Measurements from ENCODE around the gene KRT2.
"Not testable (repeated sequence)": the region's sequence is repeated elsewhere in the genome, so short reads cannot be mapped to it uniquely, and the experiment has no call there.

KRT2 gene

GRCh38 chr12:52673713-52674432 lies 21.9 kb upstream of the KRT2 start:
- no peak overlapping the region for H3K4me3 Mint-ChIP-seq
- no peaks in the 10 kb centered on the region for H3K9me3 Mint-ChIP-seq
- H3K4me1 Mint-ChIP-seq: no peaks in the 10 kb centered on the region
- peaks cover 16% of the 10 kb centered on the region for H3K27me3 Mint-ChIP-seq (ENCODE audit: low read depth, poor library complexity)
- no peak for TF ChIP-seq CTCF (IDR thresholded peaks at IDR 0.05)
- no peak for DNase-seq
- H3K36me3 Mint-ChIP-seq (ENCODE audit: low read depth): no peaks in the 10 kb centered on the region
- no peak overlapping the region for H3K27ac Mint-ChIP-seq

GRCh38 chr12:52673217-52673616 lies 21.2 kb upstream of the KRT2 start:
- Mint-ChIP-seq H3K4me1 (no peaks in the 10 kb centered on the region), H3K4me3 (no peak overlapping the region), H3K27me3 (ENCODE audit: low read depth, poor library complexity) (peaks cover 11% of the 10 kb centered on the region), H3K36me3 (ENCODE audit: low read depth) (no peaks in the 10 kb centered on the region), H3K27ac (no peak overlapping the region), H3K9me3 (no peaks in the 10 kb centered on the region)
- no peak for TF ChIP-seq CTCF (IDR thresholded peaks at IDR 0.05)
- DNase-seq: no peak

- Mint-ChIP-seq H3K4me3 (no peak overlapping the region), H3K4me1 (no peaks in the 10 kb centered on the region), H3K36me3 (ENCODE audit: low read depth) (no peaks in the 10 kb centered on the region), H3K27me3 (ENCODE audit: low read depth, poor library complexity) (peaks cover 6% of the 10 kb centered on the region), H3K27ac (no peak overlapping the region), H3K9me3 (no peaks in the 10 kb centered on the region)
- DNase-seq: no peak
- TF ChIP-seq CTCF (IDR thresholded peaks at IDR 0.05): no peak
These were observed 20.4 kb upstream of the KRT2 start for GRCh38 chr12:52672321-52672933.

- Mint-ChIP-seq H3K36me3 (ENCODE audit: low read depth) (no peaks in the 10 kb centered on the region), H3K27me3 (ENCODE audit: low read depth, poor library complexity) (peaks cover 3% of the 10 kb centered on the region), H3K4me3 (no peak overlapping the region), H3K4me1 (no peaks in the 10 kb centered on the region), H3K9me3 (no peaks in the 10 kb centered on the region), H3K27ac (no peak overlapping the region)
- TF ChIP-seq CTCF (IDR thresholded peaks at IDR 0.05): no peak
- DNase-seq: no peak
These were observed 18.9 kb upstream of the KRT2 start for GRCh38 chr12:52670961-52671360.

- H3K36me3 Mint-ChIP-seq (ENCODE audit: low read depth): no peaks in the 10 kb centered on the region
- no peak for TF ChIP-seq CTCF (IDR thresholded peaks at IDR 0.05)
- no peak overlapping the region for H3K27ac Mint-ChIP-seq
- no peak overlapping the region for H3K4me3 Mint-ChIP-seq
- no peak for DNase-seq
- H3K27me3 Mint-ChIP-seq (ENCODE audit: low read depth, poor library complexity): peaks cover 3% of the 10 kb centered on the region
- no peaks in the 10 kb centered on the region for H3K4me1 Mint-ChIP-seq
- H3K9me3 Mint-ChIP-seq: no peaks in the 10 kb centered on the region
These were observed 18.5 kb upstream of the KRT2 start for GRCh38 chr12:52670506-52670905.

GRCh38 chr12:52669941-52670340 lies 17.9 kb upstream of the KRT2 start:
- DNase-seq; H3K9me3 Mint-ChIP-seq; H3K27me3 Mint-ChIP-seq (ENCODE audit: low read depth, poor library complexity); H3K4me3 Mint-ChIP-seq; H3K4me1 Mint-ChIP-seq; H3K27ac Mint-ChIP-seq; H3K36me3 Mint-ChIP-seq (ENCODE audit: low read depth): not testable (repeated sequence)
